PC-9 (cell line): Measurements from ENCODE around the gene KNG1. TPM values are rescaled to one million over a fixed set of nuclear protein-coding genes. Genes with fewer than 3 reads are reported as not detected.
A peak's percentile ranks its signal among the peaks of the same experiment; 100 is the strongest.
"Not testable (repeated sequence)": the region's sequence is repeated elsewhere in the genome, so short reads cannot be mapped to it uniquely, and the experiment has no call there.

ENCODE experiments used
- BruUV-seq: library from RNA; stranded (reverse); fragments of 400-500 nt; replicated peaks from 2 replicates; lab custom pipeline; 2021; lab: Mats Ljungman, UMichigan
- CTCF ChIA-PET: fragments of 300-600 bp; sonication (Branson Sonifier 250); formaldehyde crosslinking; loops from one replicate; lab custom pipeline; 2022; ENCODE audit warnings: antibody characterized with exemption; lab: Charles Lee
- POLR2A ChIA-PET: fragments of 300-600 bp; sonication (Branson Sonifier 250); formaldehyde crosslinking; loops from one replicate; lab custom pipeline; 2022; ENCODE audit warnings: antibody characterized with exemption; ENCODE audit not compliant: unreplicated experiment; lab: Charles Lee
- DNase-seq, 2 experiments: peaks; one replicate each; pipeline versions ENCODE4 v3.0.0 to v3.0.0-alpha.2; 2015 to 2022; ENCODE audit warnings: mixed read lengths in 1 of 2
- H2AFZ ChIP-seq: fragments of 200-600 bp; sonication (generic); 2 replicates; pipeline ENCODE4 v1.8.1; 2017; ENCODE audit warnings: antibody characterized with exemption
- H3F3A ChIP-seq: fragments of 200-600 bp; sonication (generic); 2 replicates; pipeline ENCODE4 v1.8.1; 2017; ENCODE audit warnings: antibody characterized with exemption, mild to moderate bottlenecking, low read depth; ENCODE audit not compliant: insufficient read depth
- H3K27ac ChIP-seq: fragments of 200-600 bp; sonication (generic); 2 replicates; pipeline ENCODE4 v1.6.1; 2016; ENCODE audit warnings: mixed run types
- H3K27me3 ChIP-seq: fragments of 200-600 bp; sonication (generic); 2 replicates; pipeline ENCODE4 v1.6.1; 2016; ENCODE audit warnings: low read depth, mixed run types; ENCODE audit not compliant: insufficient read depth
- H3K36me3 ChIP-seq: fragments of 200-600 bp; sonication (generic); 2 replicates; pipeline ENCODE4 v1.6.1; 2016; ENCODE audit warnings: low read depth, mixed run types
- H3K4me1 ChIP-seq: fragments of 200-600 bp; sonication (generic); replicated peaks from 2 replicates; pipeline ENCODE4 v1.6.1; 2016; ENCODE audit warnings: mixed run types; ENCODE audit not compliant: insufficient read depth
- H3K4me2 ChIP-seq: fragments of 200-600 bp; sonication (generic); 2 replicates; pipeline ENCODE4 v1.6.1; 2017; ENCODE audit warnings: mixed run types
- H3K4me3 ChIP-seq: fragments of 200-600 bp; sonication (generic); 2 replicates; pipeline ENCODE4 v1.6.1; 2016; ENCODE audit warnings: mixed run types
- H3K79me2 ChIP-seq: fragments of 200-600 bp; sonication (generic); 2 replicates; pipeline ENCODE4 v1.6.1; 2017; ENCODE audit warnings: low read depth, mixed run types
- H3K9me2 ChIP-seq: fragments of 200-600 bp; sonication (generic); 2 replicates; pipeline ENCODE4 v1.8.1; 2017; ENCODE audit warnings: mild to moderate bottlenecking; ENCODE audit not compliant: insufficient read depth
- H3K9me3 ChIP-seq: fragments of 200-600 bp; sonication (generic); 2 replicates; pipeline ENCODE4 v1.8.1; 2016; ENCODE audit warnings: low read depth; ENCODE audit not compliant: insufficient read depth
- H4K20me1 ChIP-seq: fragments of 200-600 bp; sonication (generic); 2 replicates; pipeline ENCODE4 v1.8.1; 2017; ENCODE audit not compliant: insufficient read depth
- CTCF ChIP-seq: fragments of 200-600 bp; sonication (generic); conservative IDR thresholded peaks from 2 replicates; pipeline ENCODE4 v1.6.1; 2017; ENCODE audit warnings: mixed run types, antibody characterized with exemption, mild to moderate bottlenecking, moderate library complexity
- EZH2 ChIP-seq: fragments of 200-600 bp; sonication (generic); IDR thresholded peaks from 2 replicates; pipeline ENCODE4 v1.8.0; 2017; ENCODE audit warnings: antibody characterized with exemption, low read depth
- intact Hi-C: fragments of 100-400 bp; cut with micrococcal nuclease; formaldehyde crosslinking; loops from one replicate; pipeline ENCODE4 v1.10.0; 2022; ENCODE audit not compliant: unreplicated experiment
- total RNA-seq: library from RNA; stranded (reverse); gene quantifications from 2 replicates; pipeline ENCODE4 v1.2.3, GENCODE V29; 2021

Gene KNG1
- total RNA-seq, 1 experiment from 2014 or later, result not detected

DNA sequence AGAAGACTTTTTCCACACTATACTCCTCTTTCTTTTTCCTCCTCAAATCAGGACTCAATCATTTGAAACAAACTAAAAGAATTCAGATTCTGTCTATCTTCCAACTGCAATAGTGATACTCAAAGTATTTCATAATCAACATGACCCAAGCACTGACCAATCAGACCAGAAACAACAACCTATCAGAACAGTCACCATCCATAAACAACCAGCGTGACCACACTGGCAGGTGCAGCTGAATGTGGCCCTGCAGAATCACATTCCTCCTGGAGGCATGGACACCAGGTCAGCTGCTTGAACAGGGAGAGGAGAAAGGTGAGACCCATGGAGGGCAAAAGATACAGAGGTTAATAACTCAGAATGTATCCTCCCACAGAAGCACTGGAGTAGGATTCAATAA is 38.0 kb upstream of the KNG1 start:
- H3K27me3 ChIP-seq, result no peaks in the 10 kb centered on the region
- peak; percentile 21 to 60 for DNase-seq
- no peak overlapping the region for H3K4me3 ChIP-seq
- H3K9me2 ChIP-seq, result no peaks in the 10 kb centered on the region; the same call in 1 of the 2 replicates
- H3K79me2 ChIP-seq, result no peaks in the 10 kb centered on the region
- peaks cover 7% of the 10 kb centered on the region; the same call in 1 of the 2 replicates for H3K4me1 ChIP-seq
- TF ChIP-seq EZH2 (no peak), CTCF (no peak)
- H2AFZ ChIP-seq, result no peak overlapping the region
- ChIA-PET POLR2A (interaction anchor here (0.6 kb wide), 1 partner anchor 18 kb away, joined by 3 read pairs; no protein-coding TSS in a partner anchor), CTCF (no interaction called here)
- intact Hi-C loops, result no loop called here
- H4K20me1 ChIP-seq, result no peaks in the 10 kb centered on the region
- no peaks in the 10 kb centered on the region for H3K36me3 ChIP-seq
- BruUV-seq, result no TSS peak
- no peak overlapping the region for H3K27ac ChIP-seq
- no peaks in the 10 kb centered on the region; the same call in 1 of the 2 replicates for H3K9me3 ChIP-seq
- H3K4me2 ChIP-seq, result no peak overlapping the region
- H3F3A ChIP-seq, result no peaks in the 10 kb centered on the region

- Histone ChIP-seq H4K20me1 (no peaks in the 10 kb centered on the region), H2AFZ (no peak overlapping the region), H3K27ac (no peak overlapping the region), H3K9me3 (peaks cover 4% of the 10 kb centered on the region; the same call in 1 of the 2 replicates), H3K79me2 (no peaks in the 10 kb centered on the region), H3F3A (no peaks in the 10 kb centered on the region), H3K4me1 (peaks cover 7% of the 10 kb centered on the region; the same call in 1 of the 2 replicates), H3K4me2 (no peak overlapping the region), H3K4me3 (no peak overlapping the region), H3K36me3 (no peaks in the 10 kb centered on the region), H3K9me2 (no peaks in the 10 kb centered on the region; the same call in 1 of the 2 replicates), H3K27me3 (no peaks in the 10 kb centered on the region)
- no peak for TF ChIP-seq CTCF
- TF ChIP-seq EZH2, result no peak
- no peak for DNase-seq
- intact Hi-C loops, result no loop called here
- no TSS peak for BruUV-seq
- CTCF ChIA-PET, result no interaction called here
- POLR2A ChIA-PET, result no interaction called here
Observed at GRCh38 chr3:186680869-186681268, 36.3 kb upstream of the KNG1 start.

DNA sequence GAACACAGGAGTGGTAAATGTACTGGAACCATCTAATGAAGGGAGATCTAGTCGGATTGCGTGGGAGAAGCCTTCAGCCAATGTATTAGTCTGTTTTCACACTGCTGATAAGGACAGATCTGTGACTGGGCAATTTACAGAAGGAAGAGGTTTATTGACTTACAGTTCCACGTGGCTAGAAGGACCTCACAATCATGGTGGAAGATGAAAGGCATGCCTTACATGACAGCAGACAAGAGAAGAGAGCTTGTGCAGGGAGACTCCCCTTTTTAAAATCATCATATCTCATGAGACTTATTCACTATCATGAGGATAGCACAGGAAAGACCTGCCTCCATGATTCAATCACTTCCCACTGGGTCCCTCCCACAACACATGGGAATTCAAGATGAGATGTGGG is 34.3 kb upstream of the KNG1 start:
- TF ChIP-seq EZH2, result no peak
- ChIA-PET POLR2A (no interaction called here), CTCF (no interaction called here)
- peaks cover 4% of the 10 kb centered on the region; the same call in 1 of the 2 replicates for H3K9me3 ChIP-seq
- H3K9me2 ChIP-seq, result no peaks in the 10 kb centered on the region
- peaks cover 7% of the 10 kb centered on the region; the same call in 1 of the 2 replicates for H3K4me1 ChIP-seq
- H3K36me3 ChIP-seq, result no peaks in the 10 kb centered on the region
- H3K27ac ChIP-seq, result no peak overlapping the region
- intact Hi-C loops, result no loop called here
- H3K4me2 ChIP-seq, result no peak overlapping the region
- no peaks in the 10 kb centered on the region for H3K79me2 ChIP-seq
- H3K27me3 ChIP-seq, result no peaks in the 10 kb centered on the region
- no peak overlapping the region for H3K4me3 ChIP-seq
- no TSS peak for BruUV-seq
- no peak for DNase-seq
- no peaks in the 10 kb centered on the region for H4K20me1 ChIP-seq
- H2AFZ ChIP-seq, result no peak overlapping the region
- no peaks in the 10 kb centered on the region for H3F3A ChIP-seq

- no TSS peak for BruUV-seq
- Histone ChIP-seq H3K36me3 (no peaks in the 10 kb centered on the region), H3K4me3 (no peak overlapping the region), H3K4me2 (no peak overlapping the region), H3K79me2 (no peaks in the 10 kb centered on the region), H2AFZ (no peak overlapping the region), H3K9me2 (no peaks in the 10 kb centered on the region), H3K9me3 (peaks cover 4% of the 10 kb centered on the region; the same call in 1 of the 2 replicates), H3F3A (no peaks in the 10 kb centered on the region), H4K20me1 (no peaks in the 10 kb centered on the region), H3K27ac (no peak overlapping the region), H3K4me1 (peaks cover 10% of the 10 kb centered on the region; the same call in 1 of the 2 replicates), H3K27me3 (no peaks in the 10 kb centered on the region)
- ChIA-PET POLR2A (no interaction called here), CTCF (no interaction called here)
- no peak for DNase-seq
- TF ChIP-seq CTCF (no peak), EZH2 (no peak)
- intact Hi-C loops, result no loop called here
Observed at GRCh38 chr3:186683979-186684378, 33.2 kb upstream of the KNG1 start.

GRCh38 chr3:186686475-186686874 is 30.7 kb upstream of the KNG1 start:
- H3K79me2 ChIP-seq, DNase-seq, H3F3A ChIP-seq, intact Hi-C loops, BruUV-seq, H3K4me2 ChIP-seq, H3K36me3 ChIP-seq, H3K27ac ChIP-seq, POLR2A ChIA-PET, H3K9me2 ChIP-seq, H4K20me1 ChIP-seq, H2AFZ ChIP-seq, H3K27me3 ChIP-seq, H3K9me3 ChIP-seq, H3K4me1 ChIP-seq, H3K4me3 ChIP-seq: not testable (repeated sequence)
- CTCF ChIA-PET, result interaction anchor here (0.7 kb wide), 1 partner anchor 1425 kb away, joined by 3 read pairs; no protein-coding TSS in a partner anchor
